ENCODE data around the gene CACNB1.
"Not testable (repeated sequence)": the region's sequence is repeated elsewhere in the genome, so short reads cannot be mapped to it uniquely, and the experiment has no call there.

CACNB1 gene

GRCh38 chr17:39173526-39174274, 23.8 kb downstream of the CACNB1 start:
- no peak for DNase-seq

GRCh38 chr17:39173080-39173479, 24.4 kb downstream of the CACNB1 start:
- no peak for DNase-seq

- no peak for DNase-seq
Measured at GRCh38 chr17:39171933-39172332, 25.5 kb downstream of the CACNB1 start.

GRCh38 chr17:39170558-39170957, 26.9 kb downstream of the CACNB1 start:
- DNase-seq = no peak

- no peak for DNase-seq
Measured at GRCh38 chr17:39170109-39170508, 27.4 kb downstream of the CACNB1 start.

- no peak for DNase-seq
Measured at GRCh38 chr17:39169518-39169917, 28.0 kb downstream of the CACNB1 start.

- DNase-seq = no peak
Measured at GRCh38 chr17:39169101-39169500, 28.4 kb downstream of the CACNB1 start.

- not testable (repeated sequence) for DNase-seq
Measured at GRCh38 chr17:39168503-39168902, 29.0 kb downstream of the CACNB1 start.

GRCh38 chr17:39167476-39167875, 30.0 kb downstream of the CACNB1 start:
- DNase-seq = no peak

- no peak for DNase-seq
Measured at GRCh38 chr17:39166437-39167335, 30.8 kb downstream of the CACNB1 start.

- no peak for DNase-seq
Measured at GRCh38 chr17:39165841-39166349, 31.6 kb downstream of the CACNB1 start, which contains the start of gene ARL5C. TSS of gene ARL5C (minus strand) at chr17:39166161. CDS start at chr17:39165760, 401 bp downstream.

GRCh38 chr17:39165178-39165840, 32.2 kb downstream of the CACNB1 start:
- no peak for DNase-seq

GRCh38 chr17:39164675-39165143, 32.8 kb downstream of the CACNB1 start:
- DNase-seq = peak; percentile 76 to 84

GRCh38 chr17:39161962-39162361, 35.5 kb downstream of the CACNB1 start:
- DNase-seq = no peak

GRCh38 chr17:39158623-39159022, 38.8 kb downstream of the CACNB1 start:
- no peak for DNase-seq

- no peak for DNase-seq
Measured at GRCh38 chr17:39156491-39156890, 41.0 kb downstream of the CACNB1 start.

GRCh38 chr17:39155654-39156053, 41.8 kb downstream of the CACNB1 start:
- no peak for DNase-seq

- peak; percentile 95 to 96 for DNase-seq
Measured at GRCh38 chr17:39153599-39154051, 43.8 kb downstream of the CACNB1 start.

- peak in 1 of 2 experiments; percentile 37 for DNase-seq
Measured at GRCh38 chr17:39151943-39152818, 45.3 kb downstream of the CACNB1 start.

GRCh38 chr17:39151150-39151942, 46.1 kb downstream of the CACNB1 start, which contains the start of gene PLXDC1:
TSS of gene PLXDC1 (minus strand) at chr17:39151637. CDS start at chr17:39151437, 200 bp downstream.
- DNase-seq = peak in 1 of 2 experiments; percentile 16

- no peak for DNase-seq
Measured at GRCh38 chr17:39150795-39151149, 46.7 kb downstream of the CACNB1 start.
